HG03039 (cell line): ENCODE results near the gene AFMID.
A peak's percentile ranks its signal among the peaks of the same experiment; 100 is the strongest.

Experiments used
- ATAC-seq: cut with Tn5 transposase; IDR thresholded peaks from one replicate; pipeline ENCODE4 v1.9.1; 2021; ENCODE audit warnings: mild to moderate bottlenecking, moderate library complexity; ENCODE audit not compliant: unreplicated experiment

Gene AFMID

DNA sequence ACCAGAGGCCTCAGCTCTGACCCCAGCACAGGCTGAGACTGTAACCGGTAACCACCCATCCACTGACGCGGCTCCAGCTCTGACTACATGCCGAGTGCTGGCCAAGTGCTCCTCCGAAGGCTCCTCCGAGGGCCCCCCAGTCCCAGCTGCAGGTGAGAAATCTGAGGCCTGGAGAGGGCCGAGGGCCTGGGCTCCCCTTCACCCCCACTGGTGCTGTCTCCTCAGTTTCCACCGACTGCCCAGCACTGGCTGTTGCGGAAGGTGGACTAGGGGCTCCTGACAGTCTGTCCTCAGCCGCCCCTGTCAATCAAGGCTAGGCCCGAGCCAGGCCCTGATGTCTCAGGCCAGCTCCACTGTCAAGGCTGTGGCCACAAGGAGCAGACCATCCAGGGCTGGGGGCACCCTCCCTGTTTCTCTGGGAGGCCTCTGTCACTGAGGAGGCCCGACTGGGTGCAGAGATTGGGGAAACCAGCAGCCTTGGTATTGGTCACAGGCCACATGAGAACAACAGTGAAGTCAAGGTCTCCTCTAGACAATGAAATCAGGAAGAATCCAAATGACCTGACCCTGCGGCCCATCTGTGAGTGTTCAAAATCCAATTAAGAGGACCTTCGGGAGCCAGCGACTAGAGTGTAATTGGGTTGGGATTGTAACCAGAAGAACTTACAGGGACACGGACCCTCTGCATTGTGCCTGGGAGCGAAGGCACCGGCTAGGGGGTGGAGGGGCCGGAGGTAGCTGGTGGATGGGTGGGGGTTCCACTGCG, 49.4 kb downstream of the AFMID start:
- no peak for ATAC-seq

DNA sequence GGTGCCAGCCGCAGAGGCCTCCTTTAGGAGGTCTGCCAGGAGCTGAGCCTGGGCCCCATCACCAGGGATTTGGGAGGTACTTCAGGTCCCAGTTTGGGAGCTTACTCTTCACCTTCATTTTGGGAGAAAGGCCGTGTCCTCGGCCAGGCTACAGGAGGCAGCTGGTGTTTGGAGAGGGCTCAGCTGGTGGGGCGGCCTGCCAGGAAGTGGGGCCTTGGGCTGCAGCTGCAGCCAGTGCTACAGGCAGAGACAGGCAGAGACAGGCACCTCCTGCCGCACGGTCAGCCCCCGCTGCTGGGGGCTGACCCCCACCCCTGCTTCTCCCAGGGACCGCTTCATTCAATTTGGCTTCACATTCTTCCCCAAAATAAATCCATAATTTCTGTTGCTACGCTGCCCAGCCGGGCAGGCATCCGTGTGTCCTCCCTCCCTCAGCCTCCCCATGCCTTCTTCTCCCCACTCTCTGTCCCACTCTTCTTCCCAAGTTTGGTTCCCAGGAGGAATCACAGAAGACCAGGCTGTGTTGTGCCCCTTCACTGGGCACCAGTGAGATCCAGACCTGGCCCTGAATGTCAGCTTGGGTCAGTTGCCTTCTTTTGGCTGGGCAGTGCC, 50.3 kb downstream of the AFMID start:
- ATAC-seq: no peak

DNA sequence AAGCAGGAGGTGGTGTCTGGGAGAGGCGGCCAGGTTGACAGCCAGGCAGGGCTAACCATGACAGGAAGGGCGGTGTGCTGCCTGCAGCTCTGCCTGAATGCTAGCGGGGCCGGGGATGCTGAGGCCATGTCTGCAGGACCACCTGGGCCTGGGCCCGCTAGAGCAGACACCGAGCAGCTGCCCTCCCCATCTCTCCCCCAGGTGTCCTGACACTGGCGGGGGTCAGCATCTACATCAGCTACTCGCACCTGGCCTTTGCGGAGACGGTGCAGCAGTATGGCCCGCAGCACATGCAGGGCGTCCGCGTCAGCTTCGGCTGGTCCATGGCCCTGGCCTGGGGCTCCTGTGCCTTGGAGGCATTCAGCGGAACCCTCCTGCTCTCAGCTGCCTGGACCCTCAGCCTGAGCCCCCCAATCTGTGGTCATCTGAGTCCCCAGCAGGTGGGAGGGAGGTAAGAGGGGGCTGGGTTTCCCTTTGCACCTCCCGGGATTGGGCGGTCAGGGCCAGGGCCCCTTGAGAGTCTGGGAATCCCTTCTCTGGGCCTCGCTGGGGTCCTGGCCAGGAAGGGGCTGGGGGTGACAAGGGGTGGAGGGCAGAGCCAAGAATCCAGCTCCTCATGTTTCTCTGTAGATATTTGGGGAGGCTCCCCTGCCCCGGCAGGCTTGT, 51.8 kb downstream of the AFMID start:
- ATAC-seq: no peak

DNA sequence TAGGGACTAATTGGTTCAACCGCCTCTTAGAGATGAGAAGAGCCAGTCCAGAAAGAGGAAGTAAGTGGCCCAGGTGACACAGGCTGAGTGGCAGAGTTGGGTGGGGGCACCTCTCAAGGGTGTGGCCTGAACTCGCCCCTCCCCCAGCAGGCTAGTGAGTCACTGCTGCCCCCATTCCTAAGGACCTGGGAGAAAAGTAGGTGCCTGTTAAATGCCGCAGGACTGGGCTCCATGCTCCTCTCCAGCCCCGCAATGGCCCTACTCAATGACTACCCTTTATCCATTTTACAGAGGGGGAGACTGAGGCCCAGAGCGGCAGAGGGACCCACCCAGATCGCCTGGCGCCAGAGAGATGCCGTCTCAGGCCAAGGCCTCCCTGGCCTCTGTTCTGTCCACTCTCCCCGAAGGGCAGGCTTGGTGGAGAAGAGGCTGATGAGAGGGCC, 52.3 kb downstream of the AFMID start:
- ATAC-seq: no peak

DNA sequence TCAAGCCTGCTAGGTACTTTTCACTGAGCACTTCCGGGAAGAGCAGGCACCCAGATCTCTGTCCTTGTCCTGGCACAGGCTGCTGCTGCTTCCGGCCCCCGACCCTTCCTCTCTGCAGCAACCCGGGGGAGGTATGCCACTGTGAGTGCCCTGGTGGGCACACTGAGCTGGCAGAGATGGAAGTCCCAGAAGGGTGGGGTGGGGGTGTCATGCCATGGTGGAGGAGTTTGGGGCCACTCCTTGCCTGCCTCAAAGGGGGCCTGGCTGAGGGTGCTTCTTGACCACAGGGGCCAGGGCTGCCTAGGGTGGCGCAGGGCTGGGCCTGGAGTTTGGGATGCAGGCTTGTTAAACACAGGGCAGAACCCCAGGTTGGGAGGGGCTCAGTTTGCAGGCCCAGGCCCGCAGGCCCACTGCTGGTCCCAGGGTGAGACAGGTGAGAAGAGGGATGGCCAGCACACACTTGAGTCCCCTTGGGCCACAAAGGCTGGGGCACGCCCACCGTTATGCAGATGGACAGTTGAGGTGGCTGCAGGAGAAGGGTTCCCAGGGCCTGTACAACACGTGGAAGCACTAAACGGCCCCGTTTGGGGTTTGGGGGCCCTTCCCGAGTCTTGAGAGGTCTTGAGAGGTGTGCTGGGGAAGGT, 53.0 kb downstream of the AFMID start:
- ATAC-seq: no peak

DNA sequence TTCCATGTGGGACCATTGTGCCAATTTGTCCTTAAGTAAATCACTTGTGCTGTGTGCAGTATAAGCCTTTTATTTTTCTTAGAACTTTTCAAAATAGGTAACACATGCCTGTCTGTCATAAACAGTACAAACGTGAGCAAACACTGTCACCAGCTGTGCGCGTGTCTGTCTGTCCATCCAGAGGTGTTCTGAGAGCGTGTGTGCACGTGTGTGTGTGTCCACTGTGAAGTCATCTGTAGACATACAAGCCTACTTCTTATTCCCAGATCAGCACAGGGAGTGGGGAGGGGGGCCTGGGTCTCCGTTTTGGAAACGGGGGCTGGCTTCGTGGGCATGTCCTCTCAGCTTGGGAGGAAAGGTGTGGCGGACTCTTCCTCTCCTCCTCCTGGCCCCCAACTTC, 53.7 kb downstream of the AFMID start:
- no peak for ATAC-seq

DNA sequence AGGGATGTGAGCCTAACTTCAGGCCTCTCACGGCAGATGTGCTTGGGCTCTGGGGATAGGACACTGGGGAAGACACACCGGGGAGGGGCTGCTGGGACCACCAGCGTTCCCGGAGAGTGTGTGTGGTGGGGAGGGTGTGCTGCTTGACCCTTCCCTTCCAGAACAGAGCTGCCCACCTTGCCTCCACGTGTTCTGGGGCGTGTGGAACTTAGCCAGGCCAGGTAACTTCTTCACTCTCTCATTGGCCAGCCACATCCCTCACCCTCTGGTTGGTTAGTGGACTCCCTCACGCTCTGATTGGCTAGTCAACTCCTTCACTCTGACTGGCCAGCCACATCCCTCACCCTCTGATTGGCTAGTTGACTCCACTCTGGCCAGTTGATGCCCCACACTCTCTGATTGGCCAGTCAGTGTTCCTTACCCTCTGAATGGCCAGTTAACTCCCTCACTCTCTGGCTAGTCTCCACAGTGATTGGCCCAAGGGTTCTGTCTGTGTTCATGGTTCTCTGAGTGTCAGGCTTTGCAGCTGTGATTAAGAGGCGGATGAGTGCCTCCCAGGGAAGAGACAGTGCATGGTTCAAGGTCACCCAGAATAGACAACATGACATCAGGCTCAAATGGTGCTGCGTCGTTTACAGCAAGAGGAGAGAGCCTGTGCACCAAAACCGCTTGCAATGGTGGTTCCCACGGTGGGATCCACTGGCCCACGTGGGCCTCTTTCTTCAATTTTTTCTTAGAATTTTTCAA, 54.3 kb downstream of the AFMID start:
- no peak for ATAC-seq

DNA sequence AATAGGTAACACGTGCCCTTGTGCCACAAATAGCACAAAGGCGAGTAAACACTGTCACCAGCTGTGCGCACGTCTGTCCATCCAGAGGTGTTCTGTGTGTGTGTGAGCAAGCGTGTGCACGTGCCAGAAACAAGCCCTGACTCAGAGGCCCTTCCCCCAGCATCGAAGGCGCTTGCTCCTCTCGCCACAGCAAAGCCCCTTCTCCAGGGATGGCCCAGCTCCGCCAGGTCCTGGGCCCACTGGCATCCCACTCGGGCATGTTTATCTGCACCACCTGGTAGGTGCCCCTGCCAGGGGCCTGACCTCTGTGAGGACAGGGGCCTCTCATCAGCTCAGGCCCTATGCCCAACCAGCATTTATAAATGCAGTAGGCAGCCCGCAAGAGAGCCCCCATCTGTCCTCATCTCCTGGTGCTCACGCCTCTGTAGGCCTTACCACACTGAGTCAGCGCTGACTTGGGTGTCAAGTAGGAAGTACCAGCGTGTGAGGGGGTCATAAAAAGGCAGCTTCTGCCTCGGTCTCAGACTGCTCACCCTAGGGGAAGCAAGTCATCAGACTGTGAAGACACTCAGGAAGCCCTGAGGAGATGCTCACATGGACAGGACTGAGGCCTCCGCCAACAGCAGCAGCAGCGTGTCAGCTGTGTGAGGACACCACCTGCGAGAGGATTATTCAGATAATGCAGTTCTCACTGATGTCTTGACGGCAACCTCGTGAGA, 55.0 kb downstream of the AFMID start:
- ATAC-seq: no peak

DNA sequence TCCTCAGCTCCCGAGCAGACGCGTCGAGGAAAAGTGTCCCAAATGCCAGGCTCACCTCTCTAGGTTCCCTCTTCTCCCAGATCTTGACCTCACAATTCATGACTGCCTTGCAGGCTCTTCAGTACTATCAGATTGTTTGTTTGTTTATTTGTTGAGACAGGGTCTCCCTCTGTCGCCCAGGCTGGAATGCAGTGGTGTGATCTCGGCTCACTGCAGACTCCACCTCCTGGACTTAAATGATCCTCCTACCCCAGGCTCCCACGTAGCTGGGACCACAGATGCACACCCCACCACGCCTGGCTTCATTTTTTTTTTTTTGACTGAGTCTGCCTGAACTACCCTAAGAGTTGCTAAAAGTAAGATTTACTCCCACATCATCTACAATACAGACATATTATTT, 60.1 kb downstream of the AFMID start:
- ATAC-seq: no peak

DNA sequence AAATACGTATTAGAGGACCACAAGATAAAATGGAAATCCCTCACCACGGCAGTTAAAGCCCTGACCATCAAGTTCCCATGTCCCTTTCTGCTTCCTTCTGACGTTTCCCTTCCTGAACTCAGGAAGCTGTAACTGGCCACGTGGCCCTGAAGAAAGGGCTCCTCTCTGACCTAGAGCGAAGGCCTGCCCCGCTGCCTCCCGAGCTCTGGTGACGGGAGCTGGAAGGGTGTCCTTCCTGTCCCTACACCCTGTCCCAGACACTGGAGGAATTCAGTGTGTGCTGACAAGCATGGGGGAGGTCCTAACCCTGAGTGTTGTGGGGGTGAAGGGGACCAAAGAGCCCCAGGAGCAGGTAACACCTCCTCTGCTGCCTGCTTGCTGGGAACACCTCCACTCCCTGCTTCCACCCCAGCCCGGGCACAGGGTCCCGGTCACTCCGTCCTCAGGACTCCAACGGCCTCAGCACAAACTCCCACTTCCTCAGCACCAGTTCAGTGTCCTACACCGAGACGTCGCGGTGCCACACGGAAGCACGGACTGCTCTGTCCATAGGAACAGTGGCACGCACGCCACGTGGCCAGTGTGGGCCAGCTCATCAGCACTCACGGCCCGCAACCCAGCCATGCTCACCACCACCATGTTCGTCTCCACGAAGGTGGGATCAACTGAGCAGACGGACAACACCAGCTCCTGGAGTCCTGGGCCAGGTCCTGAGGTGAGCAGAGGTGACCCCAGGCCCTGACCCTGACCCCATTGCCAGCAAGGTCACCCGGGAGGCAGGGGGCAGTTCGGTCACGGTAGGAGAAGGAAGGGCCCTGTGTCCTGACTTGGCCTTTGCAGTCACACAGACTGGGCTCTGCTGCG, 61.1 kb downstream of the AFMID start:
- ATAC-seq: no peak

DNA sequence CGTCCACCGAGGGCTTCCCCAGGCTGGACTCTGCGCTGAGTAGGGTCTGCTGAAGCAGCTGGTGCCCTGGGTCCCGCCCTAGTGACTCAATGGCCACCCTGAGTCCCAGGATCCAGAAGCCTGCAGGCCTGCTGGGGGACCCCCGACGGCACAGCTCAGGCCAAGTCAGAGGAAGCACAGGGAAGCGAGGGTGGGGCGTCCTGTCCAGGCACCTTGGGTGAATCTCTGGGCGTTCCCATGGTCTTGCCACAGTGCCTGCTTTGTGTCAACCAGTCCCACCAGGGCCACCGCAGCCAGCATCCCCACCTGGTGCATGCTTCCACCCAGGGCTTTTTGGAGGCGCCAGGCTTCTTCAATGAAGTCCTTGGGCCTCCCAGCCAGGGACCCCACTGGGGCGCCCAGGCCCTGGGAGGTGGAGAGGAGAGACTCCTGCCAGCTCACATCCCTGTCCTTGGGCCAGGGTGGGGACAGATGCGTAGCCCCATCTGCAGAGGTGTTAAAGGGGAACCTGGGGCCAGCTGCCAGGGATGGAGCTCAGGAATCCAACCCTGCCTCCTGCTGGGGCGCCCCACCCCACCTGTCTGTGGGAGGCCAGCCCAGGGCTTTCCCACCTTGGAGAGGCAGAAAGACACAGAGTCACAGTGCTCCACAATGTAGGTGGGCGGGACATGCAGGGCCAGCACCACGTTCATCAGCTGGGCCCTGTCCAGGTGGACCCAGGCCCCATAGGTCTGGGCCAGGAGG, 62.1 kb downstream of the AFMID start:
- no peak for ATAC-seq

DNA sequence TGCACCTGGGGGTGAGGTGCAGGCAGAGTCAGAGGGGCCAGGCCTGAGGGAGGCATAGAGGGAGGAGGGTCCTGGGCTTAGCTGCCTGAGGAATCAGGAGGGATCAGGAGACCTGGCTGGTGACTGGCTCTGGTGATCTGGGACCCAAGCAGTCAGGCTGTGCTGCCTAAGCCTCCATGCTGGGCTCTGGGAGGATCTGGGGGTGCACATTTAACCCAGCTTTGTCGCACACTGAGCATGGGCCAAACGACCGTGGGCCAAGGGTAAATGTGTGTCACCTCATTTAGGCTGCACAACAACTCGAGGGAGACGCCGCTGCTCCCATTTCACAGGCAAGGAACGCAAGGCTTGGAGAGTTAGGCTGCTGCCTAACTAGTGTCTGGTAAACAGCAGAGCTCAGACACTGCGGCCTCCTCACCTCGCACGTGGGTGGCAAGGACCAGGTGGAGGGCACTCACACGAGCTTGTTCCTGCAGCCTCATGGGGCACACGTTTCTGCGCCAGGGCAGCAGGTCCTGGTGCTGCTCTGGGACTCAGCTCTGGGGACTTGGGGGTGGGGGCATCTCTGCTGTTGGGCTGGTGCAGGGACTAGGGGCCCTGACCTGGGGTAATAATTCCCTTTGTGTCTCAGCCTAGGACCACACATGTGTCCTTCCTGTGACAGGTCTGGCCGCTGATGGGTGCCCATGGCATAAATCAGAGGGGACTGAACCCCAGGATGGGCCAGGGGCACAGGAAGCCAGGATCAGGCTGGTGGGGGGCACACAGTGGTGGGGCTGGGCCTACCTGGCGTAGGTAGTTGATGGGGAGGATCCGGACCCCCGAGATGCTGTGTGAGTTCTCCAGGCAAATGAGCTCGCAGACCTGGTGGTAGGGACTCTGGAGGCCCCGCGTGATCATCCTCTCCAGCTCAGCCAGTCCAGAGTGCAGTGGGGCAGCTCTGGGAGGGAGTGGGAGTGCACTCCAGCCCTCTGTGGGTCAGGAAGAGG, 63.0 kb downstream of the AFMID start:
- no peak for ATAC-seq

DNA sequence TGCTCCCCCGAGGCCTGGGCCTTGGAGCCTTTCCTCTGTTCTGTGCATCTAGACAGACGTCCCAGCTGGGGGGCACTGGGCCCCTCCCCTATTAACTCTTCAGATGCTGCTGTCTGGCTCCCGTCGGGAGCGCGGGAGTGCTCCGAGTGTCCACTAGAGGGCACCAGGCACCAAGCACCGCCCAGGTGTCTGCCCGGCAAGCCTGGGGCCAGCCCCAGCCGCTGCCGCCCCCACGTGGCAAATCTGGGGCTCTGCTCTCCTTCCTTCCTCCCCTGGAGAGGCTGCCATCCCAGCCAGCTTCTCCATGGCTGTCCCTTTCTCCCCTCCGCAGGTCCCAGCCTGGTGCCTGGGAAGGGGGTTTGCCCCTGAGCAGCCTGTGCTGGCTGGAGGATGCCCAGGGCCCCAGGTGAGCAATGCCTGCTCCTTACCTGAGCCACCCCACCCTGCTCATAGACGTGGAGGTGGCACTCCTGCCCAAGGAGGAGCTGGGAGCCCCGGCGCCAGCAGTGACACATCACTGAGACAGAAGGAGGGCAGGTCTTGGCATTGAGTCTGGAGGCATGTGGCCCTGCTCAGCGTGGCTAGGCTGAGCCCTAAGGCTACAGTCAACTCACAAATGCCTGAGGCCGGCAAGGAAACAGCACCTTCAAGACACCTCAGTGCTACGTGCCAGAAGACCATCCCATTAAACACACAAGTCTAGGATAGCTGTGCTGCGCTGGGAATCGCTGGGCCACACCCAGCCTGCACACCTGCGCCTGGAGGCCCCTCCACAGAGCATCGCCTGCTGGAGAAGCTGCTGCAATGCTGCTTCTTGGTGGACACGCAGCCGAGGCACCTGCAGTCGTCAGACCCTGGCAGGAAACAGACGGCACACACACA, 64.0 kb downstream of the AFMID start:
- peak; percentile 59 for ATAC-seq

DNA sequence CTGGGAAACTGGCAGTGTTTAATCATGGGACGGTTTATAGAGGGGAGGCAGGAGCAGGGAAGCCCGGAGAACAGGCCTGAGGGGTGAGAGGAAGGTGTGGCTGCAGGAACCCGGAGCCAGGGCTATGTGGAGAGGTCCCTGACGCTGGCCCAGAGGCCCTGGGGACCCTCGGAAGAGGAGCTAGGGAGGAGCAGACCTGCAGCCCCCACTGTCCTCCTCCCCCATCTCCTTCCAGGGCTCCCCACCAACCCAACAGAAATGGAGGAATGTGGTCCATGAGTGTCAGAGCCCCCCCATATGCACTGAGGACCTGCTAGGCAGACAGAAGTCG, 64.6 kb downstream of the AFMID start:
- no peak for ATAC-seq

DNA sequence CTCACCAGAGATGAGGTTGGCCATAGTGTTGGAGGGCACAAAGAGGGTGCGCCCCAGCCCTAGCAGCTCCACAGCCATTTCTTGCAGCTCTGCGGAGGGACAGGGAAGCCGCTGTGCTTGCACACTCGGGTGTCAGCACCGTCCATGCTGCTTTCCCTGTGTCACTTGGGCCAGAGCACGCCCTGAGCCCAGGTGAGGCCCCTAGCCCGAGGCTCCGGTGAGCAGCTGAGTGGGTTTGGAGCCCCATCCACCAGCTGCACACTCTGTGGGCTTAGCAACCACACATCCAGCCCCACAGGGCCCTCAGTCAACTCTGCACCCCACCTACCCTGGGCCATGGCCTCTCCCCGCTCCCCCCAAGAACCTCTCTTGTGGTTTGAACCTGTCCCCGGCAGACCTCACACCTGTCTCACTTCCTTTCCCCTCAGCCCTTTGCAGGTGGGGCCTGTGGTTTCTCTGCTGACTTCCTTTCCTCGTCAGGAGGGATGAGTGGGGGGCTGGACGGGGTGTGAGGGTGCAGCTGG, 65.0 kb downstream of the AFMID start:
- no peak for ATAC-seq
